Measurements from ENCODE around the gene KLHL29. TPM values are rescaled to one million over a fixed set of nuclear protein-coding genes. Genes with fewer than 3 reads are reported as not detected.

The KLHL29 gene
- total RNA-seq, 1 experiment from 2014 or later, result 2.4 TPM

DNA sequence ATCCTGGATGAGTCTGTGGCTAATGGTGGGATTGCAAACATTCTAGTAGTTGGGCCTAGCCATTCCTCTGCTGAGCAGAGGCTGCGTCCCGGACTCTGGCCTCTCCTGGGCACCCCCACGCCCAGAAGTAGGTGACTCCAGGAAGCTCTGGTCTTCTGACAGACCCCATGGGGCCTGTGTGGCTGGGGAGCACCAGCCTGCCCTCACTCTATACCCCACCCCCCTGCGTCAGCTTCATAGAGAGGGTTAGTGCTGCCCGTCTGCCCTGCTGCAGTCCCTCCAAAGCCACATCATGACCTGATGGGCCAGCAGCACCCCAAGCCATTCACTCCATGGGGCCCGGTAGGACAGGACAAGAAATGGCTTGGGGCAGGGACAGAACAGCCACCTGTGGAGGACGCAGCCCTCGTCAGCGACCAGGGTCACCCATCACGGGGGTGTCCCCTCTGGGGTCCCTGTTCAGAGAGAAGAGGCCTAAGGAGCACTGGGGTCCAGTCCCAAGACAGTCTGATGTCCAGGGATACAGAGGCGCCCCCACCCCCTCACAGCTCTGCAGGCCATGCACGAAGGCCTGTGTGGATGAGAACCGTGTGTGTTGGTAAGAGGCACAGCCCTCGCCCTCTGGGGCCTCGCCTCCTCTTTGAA lies 303.6 kb downstream of the KLHL29 start:
- no peaks in the 10 kb centered on the region for H3K27me3 ChIP-seq (ENCODE audit: insufficient read depth, low read length)
- H4K8ac ChIP-seq (replicated peaks; ENCODE audit: insufficient read length, low read depth, low read length), result no peak overlapping the region
- no peak for DNase-seq
- no peaks in the 10 kb centered on the region for H3K79me2 ChIP-seq (ENCODE audit: insufficient read depth, low read length)
- no peak overlapping the region for H2BK20ac ChIP-seq (ENCODE audit: low read depth, low read length, poor library complexity, severe bottlenecking)
- H3K23ac ChIP-seq (ENCODE audit: insufficient read length, low read depth, low read length), result no peak overlapping the region
- H3K9me3 ChIP-seq (ENCODE audit: control insufficient read depth, low read depth, low read length), result no peaks in the 10 kb centered on the region
- peaks cover 10 to 28% of the 10 kb centered on the region in 2 experiments for H3K4me1 Mint-ChIP-seq
- H2BK120ac ChIP-seq (ENCODE audit: low read depth, low read length, poor library complexity, severe bottlenecking), result no peak overlapping the region
- H3K9ac ChIP-seq (ENCODE audit: extremely low read depth, insufficient read length, low read length), result no peak overlapping the region
- H3K9me3 Mint-ChIP-seq, result no peaks in the 10 kb centered on the region; a peak in 1 of 5 replicates
- no peak overlapping the region for H4K5ac ChIP-seq (ENCODE audit: insufficient read length, low read depth, low read length)
- no peaks in the 10 kb centered on the region for H3K4me1 ChIP-seq (ENCODE audit: insufficient read depth, low read length)
- H3K27ac ChIP-seq (ENCODE audit: insufficient read length, low read depth, low read length), result no peak overlapping the region
- H4K91ac ChIP-seq (ENCODE audit: insufficient read length, low read depth, low read length), result no peak overlapping the region
- no peak overlapping the region; the same call in 1 of the 2 replicates for H3K14ac ChIP-seq (ENCODE audit: insufficient read depth, low read length)
- H3T11ph ChIP-seq (ENCODE audit: low read length), result no peak overlapping the region
- H2BK12ac ChIP-seq (ENCODE audit: insufficient read length, low read depth, low read length), result no peak overlapping the region
- no peaks in the 10 kb centered on the region for H4K20me1 ChIP-seq (ENCODE audit: control insufficient read depth, insufficient read depth, insufficient read length)
- H2AFZ ChIP-seq (ENCODE audit: low read length), result no peak overlapping the region
- no peaks in the 10 kb centered on the region for H3K23me2 ChIP-seq (ENCODE audit: insufficient read length, low read depth, low read length, poor library complexity, severe bottlenecking)
- no peak for TF ChIP-seq CTCF (conservative IDR thresholded peaks at IDR 0.05)
- WGBS (ENCODE audit: extremely low coverage, insufficient read length, low lambda C conversion rate), result no CpG with 5 or more reads among the region's 15 CpGs
- no peak overlapping the region for H2BK15ac ChIP-seq (ENCODE audit: low read depth, low read length)
- no peak overlapping the region for H2BK5ac ChIP-seq (ENCODE audit: insufficient read length, low read length)
- H3K4me2 ChIP-seq (ENCODE audit: insufficient read depth, insufficient read length, low read length), result no peak overlapping the region
- H3K4me3 Mint-ChIP-seq, result no peak overlapping the region
- no peak overlapping the region for H3K18ac ChIP-seq (ENCODE audit: insufficient read length, low read depth, low read length)
- H3K56ac ChIP-seq (ENCODE audit: insufficient read length, low read depth, low read length), result no peak overlapping the region
- no peak overlapping the region for H2AK5ac ChIP-seq (ENCODE audit: insufficient read length, low read length)
- H3K79me1 ChIP-seq (ENCODE audit: insufficient read depth, low read depth, low read length, poor library complexity, severe bottlenecking), result no peaks in the 10 kb centered on the region
- H3K27me3 Mint-ChIP-seq (ENCODE audit: low read depth), result no peaks in the 10 kb centered on the region
- H3K4ac ChIP-seq (ENCODE audit: low read depth, low read length), result no peak overlapping the region
- peaks cover 0 to 4% (median 0%) of the 10 kb centered on the region in 3 experiments; a peak in 2 of 7 replicates for H3K36me3 Mint-ChIP-seq (ENCODE audit: insufficient read depth in 1 of 3, low read depth in 3 of 3)
- H3K27ac Mint-ChIP-seq, result no peak overlapping the region; a peak in 1 of 7 replicates
